ENCODE measurements around the gene ARHGEF3.

GRCh38 chr3:56691165-56692000, 110.4 kb downstream of the ARHGEF3 start:
- no peak for TF ChIP-seq POLR2AphosphoS5 (IDR thresholded peaks at IDR 0.05; ENCODE audit: low read depth)
- TF ChIP-seq, protein P1, sequence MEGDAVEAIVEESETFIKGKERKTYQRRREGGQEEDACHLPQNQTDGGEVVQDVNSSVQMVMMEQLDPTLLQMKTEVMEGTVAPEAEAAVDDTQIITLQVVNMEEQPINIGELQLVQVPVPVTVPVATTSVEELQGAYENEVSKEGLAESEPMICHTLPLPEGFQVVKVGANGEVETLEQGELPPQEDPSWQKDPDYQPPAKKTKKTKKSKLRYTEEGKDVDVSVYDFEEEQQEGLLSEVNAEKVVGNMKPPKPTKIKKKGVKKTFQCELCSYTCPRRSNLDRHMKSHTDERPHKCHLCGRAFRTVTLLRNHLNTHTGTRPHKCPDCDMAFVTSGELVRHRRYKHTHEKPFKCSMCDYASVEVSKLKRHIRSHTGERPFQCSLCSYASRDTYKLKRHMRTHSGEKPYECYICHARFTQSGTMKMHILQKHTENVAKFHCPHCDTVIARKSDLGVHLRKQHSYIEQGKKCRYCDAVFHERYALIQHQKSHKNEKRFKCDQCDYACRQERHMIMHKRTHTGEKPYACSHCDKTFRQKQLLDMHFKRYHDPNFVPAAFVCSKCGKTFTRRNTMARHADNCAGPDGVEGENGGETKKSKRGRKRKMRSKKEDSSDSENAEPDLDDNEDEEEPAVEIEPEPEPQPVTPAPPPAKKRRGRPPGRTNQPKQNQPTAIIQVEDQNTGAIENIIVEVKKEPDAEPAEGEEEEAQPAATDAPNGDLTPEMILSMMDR (IDR thresholded peaks at IDR 0.05; ENCODE audit: insufficient read depth, low read length): no peak
